DOHH2 (cell line): ENCODE measurements around the gene DOK3.

Experiments used
- EZH2phosphoT487 ChIP-seq: fragments of 200-600 bp; sonication (generic); IDR thresholded peaks from 2 replicates; pipeline ENCODE4 v1.6.1; 2017; ENCODE audit warnings: borderline replicate concordance, mild to moderate bottlenecking, antibody characterized with exemption, low read length, moderate library complexity, mixed read lengths
- TF ChIP-seq, protein P1 (sequence below): fragments of 200-600 bp; sonication (generic); IDR thresholded peaks from one replicate; pipeline ENCODE4 v1.5.1; 2014; ENCODE audit warnings: antibody characterized with exemption, mild to moderate bottlenecking, low read depth, low read length; ENCODE audit not compliant: poor library complexity, severe bottlenecking

DNA sequence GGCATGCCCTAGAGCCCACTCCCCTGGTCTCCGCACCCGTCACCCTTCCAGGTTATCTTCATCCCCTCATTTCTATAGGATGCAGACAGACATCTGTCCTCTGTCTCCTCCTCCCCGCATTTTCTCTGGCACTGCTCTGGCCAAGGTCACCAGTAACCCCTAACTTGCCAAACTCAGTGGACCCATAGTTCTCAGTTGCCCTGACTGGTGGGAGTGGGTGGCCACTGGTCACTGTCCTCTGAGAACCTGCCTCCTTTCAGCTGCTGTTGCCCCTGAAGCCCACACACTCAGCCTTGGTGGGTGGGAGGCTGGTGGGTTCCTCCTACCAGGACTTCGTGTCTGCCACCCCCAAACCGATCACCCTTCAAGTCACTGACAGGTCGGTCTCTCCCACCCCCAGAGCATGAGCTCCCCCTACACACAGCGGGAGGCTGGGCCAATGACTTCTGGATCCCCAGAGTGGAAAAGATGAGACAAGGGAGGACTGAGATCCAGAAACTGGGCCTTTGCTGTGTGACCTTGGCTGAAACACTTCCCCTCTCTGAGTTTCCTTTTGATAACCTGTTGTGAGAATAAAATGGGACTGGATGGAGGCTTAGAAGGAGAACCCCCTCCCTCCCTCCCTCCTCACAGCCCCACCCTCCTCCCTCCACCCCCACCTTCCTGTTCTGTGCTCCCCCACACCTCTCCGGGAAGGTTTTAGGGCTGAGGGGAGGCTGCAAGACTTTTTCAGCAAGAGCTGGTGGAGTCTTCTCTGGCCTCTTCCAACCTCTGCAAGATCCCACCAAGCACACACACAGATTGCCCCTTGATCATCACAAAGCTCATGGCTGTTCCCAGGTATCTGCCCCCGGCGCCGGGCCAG lies 33.8 kb downstream of the DOK3 start:
- TF ChIP-seq, protein P1, sequence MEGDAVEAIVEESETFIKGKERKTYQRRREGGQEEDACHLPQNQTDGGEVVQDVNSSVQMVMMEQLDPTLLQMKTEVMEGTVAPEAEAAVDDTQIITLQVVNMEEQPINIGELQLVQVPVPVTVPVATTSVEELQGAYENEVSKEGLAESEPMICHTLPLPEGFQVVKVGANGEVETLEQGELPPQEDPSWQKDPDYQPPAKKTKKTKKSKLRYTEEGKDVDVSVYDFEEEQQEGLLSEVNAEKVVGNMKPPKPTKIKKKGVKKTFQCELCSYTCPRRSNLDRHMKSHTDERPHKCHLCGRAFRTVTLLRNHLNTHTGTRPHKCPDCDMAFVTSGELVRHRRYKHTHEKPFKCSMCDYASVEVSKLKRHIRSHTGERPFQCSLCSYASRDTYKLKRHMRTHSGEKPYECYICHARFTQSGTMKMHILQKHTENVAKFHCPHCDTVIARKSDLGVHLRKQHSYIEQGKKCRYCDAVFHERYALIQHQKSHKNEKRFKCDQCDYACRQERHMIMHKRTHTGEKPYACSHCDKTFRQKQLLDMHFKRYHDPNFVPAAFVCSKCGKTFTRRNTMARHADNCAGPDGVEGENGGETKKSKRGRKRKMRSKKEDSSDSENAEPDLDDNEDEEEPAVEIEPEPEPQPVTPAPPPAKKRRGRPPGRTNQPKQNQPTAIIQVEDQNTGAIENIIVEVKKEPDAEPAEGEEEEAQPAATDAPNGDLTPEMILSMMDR, result no peak
- TF ChIP-seq EZH2phosphoT487, result no peak
